WERI-Rb-1 (cell line): ENCODE results near the gene ICAM1.
A peak's percentile ranks its signal among the peaks of the same experiment; 100 is the strongest.

Experiments
- DNase-seq: peaks from one replicate; pipeline ENCODE4 v3.0.0-alpha.2; 2020
- H3K27ac ChIP-seq: fragments of 250-450 bp; sonication (Bioruptor Pico); 2 replicates; pipeline ENCODE4 v1.5.1; 2020; ENCODE audit warnings: mild to moderate bottlenecking, moderate library complexity
- H3K27me3 ChIP-seq: fragments of 250-450 bp; sonication (Bioruptor Pico); 2 replicates; pipeline ENCODE4 v1.5.1; 2021; ENCODE audit warnings: mild to moderate bottlenecking, low read depth, moderate library complexity; ENCODE audit not compliant: insufficient read depth, severe bottlenecking
- H3K36me3 ChIP-seq: fragments of 250-450 bp; sonication (Bioruptor Pico); 2 replicates; pipeline ENCODE4 v1.5.1; 2020; ENCODE audit warnings: mild to moderate bottlenecking, moderate library complexity
- H3K4me3 ChIP-seq: 2 replicates; pipeline ENCODE4 v1.5.1; 2011; ENCODE audit warnings: low read depth, mild to moderate bottlenecking, control low read depth, low read length
- H3K9me3 ChIP-seq: fragments of 250-450 bp; sonication (Bioruptor Pico); 2 replicates; pipeline ENCODE4 v1.5.1; 2021; ENCODE audit warnings: mild to moderate bottlenecking, moderate library complexity; ENCODE audit not compliant: severe bottlenecking
- TF ChIP-seq, protein P1 (sequence below): IDR thresholded peaks from 2 replicates; pipeline ENCODE4 v1.5.1; 2011; ENCODE audit warnings: low read depth, mild to moderate bottlenecking, control low read depth, inconsistent platforms, low read length

Gene ICAM1

GRCh38 chr19:10327793-10328192 lies 56.9 kb downstream of the ICAM1 start:
- Histone ChIP-seq H3K4me3 (no peak overlapping the region), H3K27ac (no peak overlapping the region), H3K36me3 (peaks cover 91% of the 10 kb centered on the region), H3K9me3 (no peaks in the 10 kb centered on the region), H3K27me3 (no peaks in the 10 kb centered on the region)
- DNase-seq, result no peak
- TF ChIP-seq, protein P1, sequence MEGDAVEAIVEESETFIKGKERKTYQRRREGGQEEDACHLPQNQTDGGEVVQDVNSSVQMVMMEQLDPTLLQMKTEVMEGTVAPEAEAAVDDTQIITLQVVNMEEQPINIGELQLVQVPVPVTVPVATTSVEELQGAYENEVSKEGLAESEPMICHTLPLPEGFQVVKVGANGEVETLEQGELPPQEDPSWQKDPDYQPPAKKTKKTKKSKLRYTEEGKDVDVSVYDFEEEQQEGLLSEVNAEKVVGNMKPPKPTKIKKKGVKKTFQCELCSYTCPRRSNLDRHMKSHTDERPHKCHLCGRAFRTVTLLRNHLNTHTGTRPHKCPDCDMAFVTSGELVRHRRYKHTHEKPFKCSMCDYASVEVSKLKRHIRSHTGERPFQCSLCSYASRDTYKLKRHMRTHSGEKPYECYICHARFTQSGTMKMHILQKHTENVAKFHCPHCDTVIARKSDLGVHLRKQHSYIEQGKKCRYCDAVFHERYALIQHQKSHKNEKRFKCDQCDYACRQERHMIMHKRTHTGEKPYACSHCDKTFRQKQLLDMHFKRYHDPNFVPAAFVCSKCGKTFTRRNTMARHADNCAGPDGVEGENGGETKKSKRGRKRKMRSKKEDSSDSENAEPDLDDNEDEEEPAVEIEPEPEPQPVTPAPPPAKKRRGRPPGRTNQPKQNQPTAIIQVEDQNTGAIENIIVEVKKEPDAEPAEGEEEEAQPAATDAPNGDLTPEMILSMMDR, result no peak

- Histone ChIP-seq H3K27me3 (no peaks in the 10 kb centered on the region), H3K9me3 (no peaks in the 10 kb centered on the region), H3K36me3 (peaks cover 86% of the 10 kb centered on the region), H3K4me3 (no peak overlapping the region), H3K27ac (no peak overlapping the region)
- TF ChIP-seq, protein P1, result no peak
- DNase-seq, result no peak
Measured at GRCh38 chr19:10328558-10329429, 57.9 kb downstream of the ICAM1 start.

GRCh38 chr19:10329555-10329954 lies 58.6 kb downstream of the ICAM1 start:
- DNase-seq, result no peak
- TF ChIP-seq, protein P1, result no peak
- Histone ChIP-seq H3K4me3 (no peak overlapping the region), H3K36me3 (peaks cover 83% of the 10 kb centered on the region), H3K9me3 (no peaks in the 10 kb centered on the region), H3K27me3 (no peaks in the 10 kb centered on the region), H3K27ac (no peak overlapping the region)

DNA sequence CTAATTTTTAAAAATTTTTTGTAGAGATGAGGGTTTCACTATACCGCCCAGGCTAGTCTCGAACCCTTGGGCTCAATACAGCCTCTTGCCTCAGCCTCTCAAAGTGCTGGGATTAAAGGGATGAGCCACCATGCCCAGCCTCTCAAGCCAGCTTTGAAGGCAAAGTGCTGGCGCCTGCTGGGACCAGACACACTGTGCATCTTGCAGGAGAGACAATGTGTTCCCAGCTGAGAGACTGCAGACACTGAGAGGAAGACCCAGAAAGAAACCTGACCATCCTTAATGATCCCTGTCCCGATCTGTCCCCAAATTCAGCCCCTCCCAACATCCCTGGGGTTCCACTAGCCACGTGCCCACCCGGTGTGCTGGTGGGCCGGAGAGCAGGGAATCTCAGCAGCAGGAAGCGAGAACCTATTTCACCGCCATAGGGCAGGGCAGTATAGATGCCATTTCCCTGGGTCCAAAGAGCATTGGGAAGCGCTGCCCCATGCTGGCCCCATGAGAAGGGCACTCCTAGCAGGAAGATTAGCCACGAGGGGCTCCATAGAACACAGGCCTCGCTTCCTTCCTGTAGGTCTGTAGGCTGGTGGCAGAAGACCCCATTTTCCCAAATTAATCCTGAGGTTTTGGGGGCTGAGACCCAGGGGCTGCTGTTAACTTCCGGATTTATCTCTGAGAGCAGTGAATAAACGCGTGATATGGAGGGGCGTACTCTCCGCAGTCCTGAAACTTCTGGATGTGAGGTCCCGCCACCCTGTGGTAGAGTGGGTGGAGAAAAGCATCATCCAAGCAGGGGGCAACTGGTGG lies 61.4 kb downstream of the ICAM1 start:
- peak overlapping the region; percentile 99 for H3K27ac ChIP-seq
- TF ChIP-seq, protein P1, result no peak
- DNase-seq, result no peak
- H3K4me3 ChIP-seq, result peak overlapping the region; percentile 74
- H3K27me3 ChIP-seq, result no peaks in the 10 kb centered on the region
- peaks cover 60% of the 10 kb centered on the region for H3K36me3 ChIP-seq
- H3K9me3 ChIP-seq, result no peaks in the 10 kb centered on the region

GRCh38 chr19:10332965-10333757 lies 62.2 kb downstream of the ICAM1 start, which contains the start of gene RAVER1:
RAVER1 (minus strand) TSS chr19:10333529; CDS start chr19:10333507, 22 bp downstream.
- DNase-seq, result peak; percentile 98
- Histone ChIP-seq H3K27me3 (no peaks in the 10 kb centered on the region), H3K36me3 (peaks cover 52% of the 10 kb centered on the region), H3K9me3 (no peaks in the 10 kb centered on the region), H3K4me3 (peak within 1 kb of the TSS; percentile 74), H3K27ac (peak within 1 kb of the TSS; percentile 99)
- TF ChIP-seq, protein P1, result no peak
